HEK293 (cell line): ENCODE data around the gene KLHL13.

ENCODE experiments used
- CTCF ChIA-PET: fragments of 350-600 bp; formaldehyde crosslinking; extraction: SDS; loops from one replicate; lab custom pipeline; 2021; ENCODE audit warnings: antibody characterized with exemption; lab: Yijun Ruan, JAX
- POLR2A ChIA-PET: fragments of 300-600 bp; formaldehyde crosslinking; extraction: SDS; loops from one replicate; lab custom pipeline; 2020; ENCODE audit warnings: antibody characterized with exemption, inconsistent platforms; lab: Yijun Ruan, JAX
- H3K27ac ChIP-seq: fragments of 200-500 bp; sonication (Bioruptor generic); 2 replicates; pipeline ENCODE4 v1.5.1; 2014; ENCODE audit warnings: low read depth, low read length, control low read depth, inconsistent platforms; ENCODE audit errors: extremely low read depth
- H3K36me3 ChIP-seq, 2 experiments: fragments of 200-500 bp in 1 of 2; sonication (Bioruptor generic) in 1 of 2; 1 replicate in 1 of 2; 2 replicates in 1 of 2; pipeline ENCODE4 v1.5.1; 2014 to 2017; ENCODE audit warnings: inconsistent platforms in 2 of 2, low read length in 2 of 2; ENCODE audit not compliant: control insufficient read depth in 2 of 2, insufficient read depth in 1 of 2
- H3K4me1 ChIP-seq: fragments of 200-500 bp; sonication (Bioruptor generic); 2 replicates; pipeline ENCODE4 v1.5.1; 2014; ENCODE audit warnings: mild to moderate bottlenecking, low read length, inconsistent platforms; ENCODE audit not compliant: control insufficient read depth, insufficient read depth
- H3K4me3 ChIP-seq: 2 replicates; pipeline ENCODE4 v1.5.1; 2011; ENCODE audit warnings: low read depth, mild to moderate bottlenecking, control low read depth, low read length, moderate library complexity
- H3K9me3 ChIP-seq: fragments of 200-500 bp; sonication (Bioruptor generic); 2 replicates; pipeline ENCODE4 v1.5.1; 2014; ENCODE audit warnings: low read depth, low read length, inconsistent platforms; ENCODE audit not compliant: control insufficient read depth, insufficient read depth
- GLIS1 ChIP-seq: fragments of 450-650 bp; formaldehyde crosslinking; IDR thresholded peaks from 2 replicates; pipeline ENCODE4 v1.5.1; 2016; ENCODE audit warnings: missing biosample characterization, missing genetic modification characterization
- KLF10 ChIP-seq: fragments of 450-650 bp; IDR thresholded peaks from 2 replicates; pipeline ENCODE4 v1.5.1; 2018; ENCODE audit warnings: missing biosample characterization, mild to moderate bottlenecking, missing genetic modification characterization
- MYNN ChIP-seq: fragments of 450-650 bp; formaldehyde crosslinking; IDR thresholded peaks from 2 replicates; pipeline ENCODE4 v1.5.1; 2016; ENCODE audit warnings: missing biosample characterization, missing genetic modification characterization, borderline replicate concordance
- MZF1 ChIP-seq: fragments of 450-650 bp; formaldehyde crosslinking; IDR thresholded peaks from 2 replicates; pipeline ENCODE4 v1.5.1; 2017; ENCODE audit warnings: missing biosample characterization, missing genetic modification characterization, borderline replicate concordance
- OSR2 ChIP-seq: fragments of 450-650 bp; formaldehyde crosslinking; IDR thresholded peaks from 2 replicates; pipeline ENCODE4 v1.5.1; 2016; ENCODE audit warnings: missing biosample characterization, missing genetic modification characterization
- PATZ1 ChIP-seq: fragments of 450-650 bp; formaldehyde crosslinking; IDR thresholded peaks from 2 replicates; pipeline ENCODE4 v1.5.1; 2016; ENCODE audit warnings: missing biosample characterization, missing genetic modification characterization
- PRDM6 ChIP-seq: fragments of 450-650 bp; formaldehyde crosslinking; IDR thresholded peaks from 2 replicates; pipeline ENCODE4 v1.5.1; 2017; ENCODE audit warnings: missing biosample characterization, missing genetic modification characterization
- TRIM28 ChIP-seq: IDR thresholded peaks from 2 replicates; pipeline ENCODE4 v1.6.1; 2011; ENCODE audit warnings: low read length, control low read depth, borderline replicate concordance
- ZFHX2 ChIP-seq: fragments of 450-650 bp; formaldehyde crosslinking; conservative IDR thresholded peaks from 2 replicates; pipeline ENCODE4 v1.5.1; 2016; ENCODE audit warnings: missing biosample characterization, missing genetic modification characterization
- ZIC2 ChIP-seq: fragments of 450-650 bp; formaldehyde crosslinking; IDR thresholded peaks from 2 replicates; pipeline ENCODE4 v1.5.1; 2016; ENCODE audit warnings: missing biosample characterization, missing genetic modification characterization
- ZNF324 ChIP-seq: fragments of 450-650 bp; formaldehyde crosslinking; IDR thresholded peaks from 2 replicates; pipeline ENCODE4 v1.5.1; 2016; ENCODE audit warnings: missing biosample characterization, missing genetic modification characterization
- ZNF473 ChIP-seq: fragments of 450-650 bp; formaldehyde crosslinking; IDR thresholded peaks from 2 replicates; pipeline ENCODE4 v1.5.1; 2017; ENCODE audit warnings: missing biosample characterization, missing genetic modification characterization
- ZNF48 ChIP-seq: fragments of 450-650 bp; formaldehyde crosslinking; IDR thresholded peaks from 2 replicates; pipeline ENCODE4 v1.5.1; 2016; ENCODE audit warnings: missing biosample characterization, missing genetic modification characterization
- ZNF555 ChIP-seq: fragments of 450-650 bp; formaldehyde crosslinking; conservative IDR thresholded peaks from 2 replicates; pipeline ENCODE4 v1.5.1; 2017; ENCODE audit warnings: missing biosample characterization, mild to moderate bottlenecking, missing genetic modification characterization, inconsistent platforms
- ZNF561 ChIP-seq: fragments of 450-650 bp; IDR thresholded peaks from 2 replicates; pipeline ENCODE4 v1.5.1; 2018; ENCODE audit warnings: missing biosample characterization, missing genetic modification characterization, borderline replicate concordance
- ZNF571 ChIP-seq: fragments of 450-650 bp; formaldehyde crosslinking; IDR thresholded peaks from 2 replicates; pipeline ENCODE4 v1.5.0; 2017; ENCODE audit warnings: missing biosample characterization, missing genetic modification characterization
- ZNF658 ChIP-seq: fragments of 450-650 bp; formaldehyde crosslinking; IDR thresholded peaks from 2 replicates; pipeline ENCODE4; 2016; ENCODE audit warnings: missing biosample characterization, missing genetic modification characterization
- ZNF660 ChIP-seq: fragments of 450-650 bp; IDR thresholded peaks from 2 replicates; pipeline ENCODE4 v1.5.1; 2018; ENCODE audit warnings: missing biosample characterization, mild to moderate bottlenecking, missing genetic modification characterization
- ZNF792 ChIP-seq: fragments of 450-650 bp; formaldehyde crosslinking; IDR thresholded peaks from 2 replicates; pipeline ENCODE4 v1.5.1; 2016; ENCODE audit warnings: missing biosample characterization, missing genetic modification characterization
- TF ChIP-seq, protein P1 (sequence below): fragments of 450-650 bp; formaldehyde crosslinking; IDR thresholded peaks from 2 replicates; pipeline ENCODE4 v1.5.1; 2016; ENCODE audit warnings: missing biosample characterization, missing genetic modification characterization, borderline replicate concordance
- TF ChIP-seq, protein P2 (sequence below): fragments of 450-650 bp; formaldehyde crosslinking; IDR thresholded peaks from 2 replicates; pipeline ENCODE4 v1.5.1; 2016; ENCODE audit warnings: missing biosample characterization, missing genetic modification characterization

Gene KLHL13

GRCh38 chrX:118131336-118131735 lies 14.7 kb upstream of the KLHL13 start (continued):
- TF ChIP-seq, protein P1, sequence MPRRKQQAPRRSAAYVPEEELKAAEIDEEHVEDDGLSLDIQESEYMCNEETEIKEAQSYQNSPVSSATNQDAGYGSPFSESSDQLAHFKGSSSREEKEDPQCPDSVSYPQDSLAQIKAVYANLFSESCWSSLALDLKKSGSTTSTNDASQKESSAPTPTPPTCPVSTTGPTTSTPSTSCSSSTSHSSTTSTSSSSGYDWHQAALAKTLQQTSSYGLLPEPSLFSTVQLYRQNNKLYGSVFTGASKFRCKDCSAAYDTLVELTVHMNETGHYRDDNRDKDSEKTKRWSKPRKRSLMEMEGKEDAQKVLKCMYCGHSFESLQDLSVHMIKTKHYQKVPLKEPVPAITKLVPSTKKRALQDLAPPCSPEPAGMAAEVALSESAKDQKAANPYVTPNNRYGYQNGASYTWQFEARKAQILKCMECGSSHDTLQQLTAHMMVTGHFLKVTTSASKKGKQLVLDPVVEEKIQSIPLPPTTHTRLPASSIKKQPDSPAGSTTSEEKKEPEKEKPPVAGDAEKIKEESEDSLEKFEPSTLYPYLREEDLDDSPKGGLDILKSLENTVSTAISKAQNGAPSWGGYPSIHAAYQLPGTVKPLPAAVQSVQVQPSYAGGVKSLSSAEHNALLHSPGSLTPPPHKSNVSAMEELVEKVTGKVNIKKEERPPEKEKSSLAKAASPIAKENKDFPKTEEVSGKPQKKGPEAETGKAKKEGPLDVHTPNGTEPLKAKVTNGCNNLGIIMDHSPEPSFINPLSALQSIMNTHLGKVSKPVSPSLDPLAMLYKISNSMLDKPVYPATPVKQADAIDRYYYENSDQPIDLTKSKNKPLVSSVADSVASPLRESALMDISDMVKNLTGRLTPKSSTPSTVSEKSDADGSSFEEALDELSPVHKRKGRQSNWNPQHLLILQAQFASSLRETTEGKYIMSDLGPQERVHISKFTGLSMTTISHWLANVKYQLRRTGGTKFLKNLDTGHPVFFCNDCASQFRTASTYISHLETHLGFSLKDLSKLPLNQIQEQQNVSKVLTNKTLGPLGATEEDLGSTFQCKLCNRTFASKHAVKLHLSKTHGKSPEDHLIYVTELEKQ (tag by site-specific recombination), result no peak
- no peak for TF ChIP-seq TRIM28
- no peak for TF ChIP-seq KLF10 (tag by site-specific recombination)
- TF ChIP-seq ZIC2 (tag by site-specific recombination), result no peak
- no peak for TF ChIP-seq GLIS1 (tag by site-specific recombination)
- TF ChIP-seq ZNF561 (tag by site-specific recombination), result no peak
- no peak for TF ChIP-seq ZNF48
- TF ChIP-seq MYNN, result no peak
- TF ChIP-seq ZNF473 (tag by site-specific recombination), result no peak

DNA sequence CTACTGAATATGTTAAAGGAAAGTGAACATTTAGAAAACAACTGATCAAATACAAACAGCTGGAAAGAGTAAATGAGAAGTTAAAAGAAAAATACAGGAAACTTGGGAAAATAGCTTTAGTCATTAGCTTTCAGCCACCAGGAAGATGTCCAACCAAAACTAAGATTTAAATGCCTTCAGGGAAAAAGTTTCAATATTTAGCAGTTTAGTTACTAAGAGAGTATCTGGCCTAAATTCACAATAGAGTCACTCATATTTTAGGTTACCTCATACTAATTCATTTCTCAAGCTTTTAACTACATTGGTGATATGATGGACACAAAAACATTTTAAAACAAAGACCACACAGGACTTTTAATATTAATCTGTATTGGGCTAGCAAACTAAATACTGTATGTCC lies 13.1 kb upstream of the KLHL13 start:
- POLR2A ChIA-PET, result no interaction called here
- CTCF ChIA-PET, result no interaction called here
- no peaks in the 10 kb centered on the region for H3K4me1 ChIP-seq
- no peaks in the 10 kb centered on the region for H3K9me3 ChIP-seq
- no peak overlapping the region for H3K27ac ChIP-seq
- no peaks in the 10 kb centered on the region for H3K36me3 ChIP-seq
- no peak overlapping the region for H3K4me3 ChIP-seq
- no peak for TF ChIP-seq ZNF792 (tag by site-specific recombination)
- TF ChIP-seq ZNF324 (tag by site-specific recombination), result no peak
- TF ChIP-seq PRDM6 (tag by site-specific recombination), result no peak
- TF ChIP-seq MZF1 (tag by site-specific recombination), result no peak
- TF ChIP-seq ZFHX2 (tag by site-specific recombination), result no peak
- no peak for TF ChIP-seq ZNF571 (tag by site-specific recombination)
- TF ChIP-seq ZNF660 (tag by site-specific recombination), result no peak
- TF ChIP-seq ZNF658, result no peak
- TF ChIP-seq, protein P1 (tag by site-specific recombination), result no peak
- TF ChIP-seq OSR2, result no peak
- no peak for TF ChIP-seq PATZ1 (tag by site-specific recombination)
- no peak for TF ChIP-seq ZNF555 (tag by site-specific recombination)
- TF ChIP-seq, protein P2, sequence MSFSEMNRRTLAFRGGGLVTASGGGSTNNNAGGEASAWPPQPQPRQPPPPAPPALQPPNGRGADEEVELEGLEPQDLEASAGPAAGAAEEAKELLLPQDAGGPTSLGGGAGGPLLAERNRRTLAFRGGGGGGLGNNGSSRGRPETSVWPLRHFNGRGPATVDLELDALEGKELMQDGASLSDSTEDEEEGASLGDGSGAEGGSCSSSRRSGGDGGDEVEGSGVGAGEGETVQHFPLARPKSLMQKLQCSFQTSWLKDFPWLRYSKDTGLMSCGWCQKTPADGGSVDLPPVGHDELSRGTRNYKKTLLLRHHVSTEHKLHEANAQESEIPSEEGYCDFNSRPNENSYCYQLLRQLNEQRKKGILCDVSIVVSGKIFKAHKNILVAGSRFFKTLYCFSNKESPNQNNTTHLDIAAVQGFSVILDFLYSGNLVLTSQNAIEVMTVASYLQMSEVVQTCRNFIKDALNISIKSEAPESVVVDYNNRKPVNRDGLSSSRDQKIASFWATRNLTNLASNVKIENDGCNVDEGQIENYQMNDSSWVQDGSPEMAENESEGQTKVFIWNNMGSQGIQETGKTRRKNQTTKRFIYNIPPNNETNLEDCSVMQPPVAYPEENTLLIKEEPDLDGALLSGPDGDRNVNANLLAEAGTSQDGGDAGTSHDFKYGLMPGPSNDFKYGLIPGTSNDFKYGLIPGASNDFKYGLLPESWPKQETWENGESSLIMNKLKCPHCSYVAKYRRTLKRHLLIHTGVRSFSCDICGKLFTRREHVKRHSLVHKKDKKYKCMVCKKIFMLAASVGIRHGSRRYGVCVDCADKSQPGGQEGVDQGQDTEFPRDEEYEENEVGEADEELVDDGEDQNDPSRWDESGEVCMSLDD (tag by site-specific recombination), result no peak
